Adrenal gland (tissue), 12 donors: ENCODE results near the gene TMEM132D. TPM values are rescaled to one million over a fixed set of nuclear protein-coding genes. Genes with fewer than 3 reads are reported as not detected.

Experiments used
- DNase-seq, 7 donors: peaks; one replicate each; pipeline ENCODE4 v3.0.0-alpha.2; 2019 to 2020
- H3K27ac ChIP-seq, 5 donors: fragments of 200-600 bp; sonication (generic) in 4 of 5; 1 replicate in 3 of 5; 2 replicates in 2 of 5; pipeline versions ENCODE4 v1.5.1 to v1.8.0; 2016 to 2020; ENCODE audit warnings: mild to moderate bottlenecking in 1 of 5
- H3K27me3 ChIP-seq: fragments of 200-600 bp; 2 replicates; pipeline ENCODE4 v1.8.0; 2021
- H3K36me3 ChIP-seq, 2 donors: fragments of 200-600 bp; replicated peaks in 1 of 2; 1 replicate in 1 of 2; 2 replicates in 1 of 2; pipeline versions ENCODE4 v1.5.1 to v1.8.0; 2018 to 2022
- H3K4me1 ChIP-seq, 2 donors: fragments of 200-600 bp; replicated peaks in 1 of 2; 1 replicate in 1 of 2; 2 replicates in 1 of 2; pipeline versions ENCODE4 v1.5.1 to v1.8.0; 2018 to 2021
- H3K4me3 ChIP-seq, 4 donors: fragments of 200-600 bp; sonication (generic) in 3 of 4; one replicate each; pipeline ENCODE4 v1.5.1; 2016 to 2018
- H3K9me3 ChIP-seq, 3 donors: fragments of 200-600 bp; sonication (generic) in 1 of 3; replicated peaks in 1 of 3; 1 replicate in 2 of 3; 2 replicates in 1 of 3; pipeline versions ENCODE4 v1.5.1 to v1.8.0; 2016 to 2021
- POLR2A ChIP-seq, 2 donors: fragments of 450-650 bp; IDR thresholded peaks; one replicate each; pipeline ENCODE4 v1.6.1; 2017; ENCODE audit warnings: antibody characterized with exemption in 2 of 2, mild to moderate bottlenecking in 2 of 2, moderate library complexity in 1 of 2
- WGBS, 4 donors: extraction: QIAGEN DNeasy Blood & Tissue Kit in 2 of 4; methylation state at CpG; one replicate each; pipeline versions ENCODE4 v1.1.5 to v1.1.7; 2013 to 2017; 5-methylcytosine and 5-hydroxymethylcytosine counted together
- intact Hi-C, 2 donors: fragments of 100-400 bp; cut with DNase I; formaldehyde crosslinking; loops; one replicate each; pipeline versions ENCODE4 v1.14.1 to v1.15.0; 2022 to 2023
- polyA plus RNA-seq, 3 donors: library from polyadenylated mRNA; stranded (reverse); fragments of 200-250 nt in 2 of 3; fragments of 350-450 nt in 1 of 3; fragmentation: Illumina TruSeq in 1 of 3; extraction: RNeasy Lipid Tissue Mini Kit (QIAGEN cat#74804) in 1 of 3; gene quantifications; one replicate each; pipeline ENCODE4 v1.2.3, GENCODE V29; 2013 to 2014
- total RNA-seq, 9 donors: library from RNA; depleted of rRNA in 4 of 9; stranded (reverse); fragments of >200 nt in 4 of 9; fragments of 120-200 nt in 1 of 9; fragmentation: NEBNext Ultra II Directional in 1 of 9; extraction: Animal tissue kit (Norgen Biotek cat#: 25700) in 1 of 9; gene quantifications; one replicate each; pipeline versions ENCODE4 v1.1.0 to v1.2.4, GENCODE V29; 2013 to 2023
- TF ChIP-seq, protein P1 (sequence below), 6 experiments: fragments of 450-650 bp in 4 of 6; fragments of 200-600 bp in 2 of 6; sonication (generic) in 1 of 6; IDR thresholded peaks; 1 replicate in 5 of 6; 2 replicates in 1 of 6; pipeline versions ENCODE4 v1.5.1 to v1.8.0; 2016 to 2021; ENCODE audit warnings: antibody characterized with exemption in 6 of 6, mild to moderate bottlenecking in 2 of 6, moderate library complexity in 1 of 6
- donor health status: healthy with polysubstance abuse.
- donor health status: Bipolar disorder and iron deficiency.
- donor health status: DM: yes; HTN: yes; CAD: no.
- donor health status: DM: no; HTN: no; CAD: no.
- donor health status: DM: no; HTN: no; CAD: no.
- donor health status: DM: yes; HTN: yes; CAD: no.

The TMEM132D gene
- total and polyA plus RNA-seq, 12 donors: 0.03 to 0.83 (median 0.35) TPM; not detected in 8

DNA sequence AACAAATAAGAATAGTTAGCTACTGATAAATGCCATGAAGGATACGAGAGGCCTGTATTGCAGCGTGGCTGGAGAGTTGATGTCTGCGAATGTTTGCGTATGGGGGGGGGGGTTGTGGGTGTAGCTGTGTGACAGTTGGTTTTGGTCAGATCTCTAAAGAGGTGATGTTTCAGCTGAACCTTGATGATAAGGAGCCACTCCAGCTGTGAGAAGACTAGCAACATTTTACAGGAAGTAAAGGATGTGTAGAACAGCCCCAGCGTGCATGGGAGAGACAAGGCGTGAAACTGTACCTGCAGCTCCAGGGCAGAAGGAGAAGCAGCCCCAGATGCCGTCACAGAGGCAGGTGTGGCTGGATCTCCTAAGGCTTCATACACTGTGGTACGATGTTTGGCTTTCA, 416.9 kb downstream of the TMEM132D start:
- Histone ChIP-seq H3K36me3 (no peaks in the 10 kb centered on the region), H3K4me1 (no peaks in the 10 kb centered on the region), H3K9me3 (no peaks in the 10 kb centered on the region), H3K27ac (no peak overlapping the region), H3K27me3 (no peaks in the 10 kb centered on the region), H3K4me3 (no peak overlapping the region)
- whole genome bisulfite sequencing, 4 donors: 77 to 84% (median 81%) methylated on average over 8 of the region's 8 CpGs
- TF ChIP-seq POLR2A (IDR thresholded peaks at IDR 0.05): no peak
- TF ChIP-seq, protein P1, sequence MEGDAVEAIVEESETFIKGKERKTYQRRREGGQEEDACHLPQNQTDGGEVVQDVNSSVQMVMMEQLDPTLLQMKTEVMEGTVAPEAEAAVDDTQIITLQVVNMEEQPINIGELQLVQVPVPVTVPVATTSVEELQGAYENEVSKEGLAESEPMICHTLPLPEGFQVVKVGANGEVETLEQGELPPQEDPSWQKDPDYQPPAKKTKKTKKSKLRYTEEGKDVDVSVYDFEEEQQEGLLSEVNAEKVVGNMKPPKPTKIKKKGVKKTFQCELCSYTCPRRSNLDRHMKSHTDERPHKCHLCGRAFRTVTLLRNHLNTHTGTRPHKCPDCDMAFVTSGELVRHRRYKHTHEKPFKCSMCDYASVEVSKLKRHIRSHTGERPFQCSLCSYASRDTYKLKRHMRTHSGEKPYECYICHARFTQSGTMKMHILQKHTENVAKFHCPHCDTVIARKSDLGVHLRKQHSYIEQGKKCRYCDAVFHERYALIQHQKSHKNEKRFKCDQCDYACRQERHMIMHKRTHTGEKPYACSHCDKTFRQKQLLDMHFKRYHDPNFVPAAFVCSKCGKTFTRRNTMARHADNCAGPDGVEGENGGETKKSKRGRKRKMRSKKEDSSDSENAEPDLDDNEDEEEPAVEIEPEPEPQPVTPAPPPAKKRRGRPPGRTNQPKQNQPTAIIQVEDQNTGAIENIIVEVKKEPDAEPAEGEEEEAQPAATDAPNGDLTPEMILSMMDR (IDR thresholded peaks at IDR 0.05): no peak
- no peak for DNase-seq
- intact Hi-C loops: no loop called here

DNA sequence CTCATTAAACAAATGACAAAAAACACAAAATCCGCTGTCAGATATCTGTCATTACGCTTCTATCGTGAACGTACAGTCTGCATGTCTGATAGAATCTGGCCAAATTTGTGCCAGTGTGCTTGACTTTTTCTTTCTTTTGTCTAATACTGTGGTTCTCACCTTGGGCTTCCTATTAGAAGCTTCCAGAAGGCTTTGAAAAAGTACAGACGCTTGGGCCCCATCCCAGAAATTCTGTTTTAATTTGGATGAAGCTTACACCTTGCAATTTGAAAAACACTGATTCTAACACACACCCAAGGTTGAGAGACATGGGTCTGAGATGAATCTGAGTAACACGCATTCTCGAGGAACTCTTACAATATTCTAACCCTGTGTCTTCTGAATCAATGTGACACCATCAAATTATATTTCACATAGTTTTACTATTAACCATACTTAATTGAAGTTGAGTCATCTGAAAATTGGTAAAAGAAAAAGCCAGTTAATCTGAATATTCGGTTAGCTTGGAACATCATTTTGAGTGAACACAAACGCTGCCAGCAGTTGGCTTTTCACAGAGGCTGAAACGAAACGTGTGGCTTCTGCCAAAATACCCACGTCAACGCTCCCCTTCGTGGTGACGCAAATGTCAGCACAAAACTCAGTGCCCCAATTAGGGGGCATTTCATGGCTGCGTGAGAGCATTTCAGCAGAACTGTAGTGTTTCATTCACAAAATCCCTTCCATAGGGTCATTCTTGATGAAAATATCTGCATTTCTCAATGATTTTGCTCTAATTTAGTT, 420.5 kb downstream of the TMEM132D start:
- DNase-seq: no peak
- Histone ChIP-seq H3K4me3 (no peak overlapping the region), H3K27ac (no peak overlapping the region), H3K4me1 (no peaks in the 10 kb centered on the region), H3K36me3 (no peaks in the 10 kb centered on the region), H3K27me3 (no peaks in the 10 kb centered on the region), H3K9me3 (no peaks in the 10 kb centered on the region)
- TF ChIP-seq, protein P1 (IDR thresholded peaks at IDR 0.05): no peak
- no peak for TF ChIP-seq POLR2A (IDR thresholded peaks at IDR 0.05)
- intact Hi-C loops: no loop called here
- WGBS, 4 donors: 83 to 90% (median 87%) methylated on average over 16 of the region's 16 CpGs

DNA sequence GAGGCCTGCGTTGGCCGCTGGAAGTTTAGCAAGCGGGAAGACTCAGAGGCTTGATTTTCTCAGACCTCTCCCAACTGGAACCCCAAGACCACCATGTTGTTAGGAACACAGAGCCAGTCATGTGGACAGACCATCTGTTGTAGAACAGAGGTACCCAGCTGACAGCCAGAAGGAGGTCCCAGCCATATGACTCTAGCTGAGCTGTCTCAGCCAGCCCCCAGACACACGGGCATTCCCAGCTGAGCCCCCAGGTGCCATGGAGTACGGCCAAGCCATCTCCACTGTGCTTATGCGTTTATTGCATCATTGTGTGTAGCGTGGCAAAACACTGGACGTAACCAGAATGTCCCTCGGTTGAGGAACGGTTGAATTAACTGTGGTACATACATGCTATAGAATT, 421.9 kb downstream of the TMEM132D start:
- no peak overlapping the region for H3K4me3 ChIP-seq
- H3K4me1 ChIP-seq: no peaks in the 10 kb centered on the region
- no peak for TF ChIP-seq POLR2A (IDR thresholded peaks at IDR 0.05)
- TF ChIP-seq, protein P1 (IDR thresholded peaks at IDR 0.05): no peak
- H3K27me3 ChIP-seq: no peaks in the 10 kb centered on the region
- H3K9me3 ChIP-seq: no peaks in the 10 kb centered on the region
- 78 to 90% (median 85%) methylated on average over 10 of the region's 10 CpGs for WGBS, 4 donors
- intact Hi-C loops: no loop called here
- H3K36me3 ChIP-seq: no peaks in the 10 kb centered on the region
- no peak overlapping the region for H3K27ac ChIP-seq
- no peak for DNase-seq

DNA sequence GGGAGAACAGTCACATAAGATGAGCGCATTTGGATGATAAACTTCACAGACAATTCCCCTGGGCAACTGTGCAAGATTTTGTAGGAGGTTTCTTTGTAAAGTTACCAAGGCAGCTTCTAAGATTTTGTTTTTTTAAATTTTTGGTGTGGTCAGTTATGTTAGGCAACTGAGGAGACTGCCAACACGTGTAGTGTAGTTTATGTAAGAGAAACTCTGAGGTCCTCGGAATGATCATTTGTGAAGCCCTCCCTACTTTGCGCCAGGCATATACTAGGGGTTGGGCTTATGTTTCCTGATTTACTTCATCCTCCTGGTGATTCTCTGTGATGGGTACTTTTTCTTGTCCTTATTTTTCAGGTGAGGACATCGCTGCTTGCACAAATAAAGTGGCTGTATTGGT, 433.6 kb downstream of the TMEM132D start:
- WGBS, 4 donors: 61 to 78% (median 69%) methylated on average over 5 of the region's 5 CpGs
- H3K27ac ChIP-seq: no peak overlapping the region
- no peaks in the 10 kb centered on the region for H3K27me3 ChIP-seq
- H3K4me3 ChIP-seq: no peak overlapping the region
- intact Hi-C loops: no loop called here
- TF ChIP-seq POLR2A (IDR thresholded peaks at IDR 0.05): no peak
- TF ChIP-seq, protein P1 (IDR thresholded peaks at IDR 0.05): no peak
- H3K9me3 ChIP-seq: no peaks in the 10 kb centered on the region
- H3K4me1 ChIP-seq: no peaks in the 10 kb centered on the region
- no peak for DNase-seq
- H3K36me3 ChIP-seq: no peaks in the 10 kb centered on the region
